IPS DF 6.9 (cell line): ENCODE results near the gene RIMS4.
A peak's percentile ranks its signal among the peaks of the same experiment; 100 is the strongest.

Source experiments
- DNase-seq: peaks from one replicate; pipeline ENCODE4 v3.0.0-alpha.2; 2013; ENCODE audit warnings: low read depth, low spot score
- H3K27ac ChIP-seq: one replicate; pipeline ENCODE4 v1.5.1; 2013; ENCODE audit warnings: low read length, control low read depth
- H3K27me3 ChIP-seq: 2 replicates; pipeline ENCODE4 v1.6.1; 2013; ENCODE audit warnings: mild to moderate bottlenecking, low read length; ENCODE audit not compliant: control insufficient read depth, insufficient read depth
- H3K36me3 ChIP-seq: 2 replicates; pipeline ENCODE4 v1.6.1; 2013; ENCODE audit warnings: low read length; ENCODE audit not compliant: control insufficient read depth, insufficient read depth
- H3K4me1 ChIP-seq: 2 replicates; pipeline ENCODE4 v1.6.1; 2013; ENCODE audit warnings: low read length; ENCODE audit not compliant: control insufficient read depth, insufficient read depth
- H3K4me3 ChIP-seq: 2 replicates; pipeline ENCODE4 v1.5.1; 2013; ENCODE audit warnings: mild to moderate bottlenecking, low read length
- H3K9me3 ChIP-seq: 2 replicates; pipeline ENCODE4 v1.6.1; 2013; ENCODE audit warnings: low read length, inconsistent platforms; ENCODE audit not compliant: control insufficient read depth, insufficient read depth
- WGBS: extraction: QIAGEN DNeasy Blood & Tissue Kit; methylation state at CpG from one replicate; pipeline ENCODE4 v1.1.7; 2013; ENCODE audit warnings: mixed read lengths, missing lambda C conversion rate; ENCODE audit not compliant: insufficient read length, insufficient coverage; 5-methylcytosine and 5-hydroxymethylcytosine counted together

RIMS4 gene

GRCh38 chr20:44796758-44797457, 13.4 kb downstream of the RIMS4 start:
- Histone ChIP-seq H3K27me3 (no peaks in the 10 kb centered on the region), H3K4me3 (no peak overlapping the region), H3K4me1 (peaks cover 8% of the 10 kb centered on the region), H3K36me3 (no peaks in the 10 kb centered on the region), H3K9me3 (no peaks in the 10 kb centered on the region), H3K27ac (no peak overlapping the region)
- no peak for DNase-seq
- no CpG with 5 or more reads among the region's 3 CpGs for WGBS

GRCh38 chr20:44796311-44796710, 14.0 kb downstream of the RIMS4 start:
- no peaks in the 10 kb centered on the region for H3K36me3 ChIP-seq
- H3K27me3 ChIP-seq = no peaks in the 10 kb centered on the region
- H3K4me1 ChIP-seq = peaks cover 8% of the 10 kb centered on the region
- no peak overlapping the region for H3K27ac ChIP-seq
- H3K4me3 ChIP-seq = no peak overlapping the region
- H3K9me3 ChIP-seq = no peaks in the 10 kb centered on the region
- DNase-seq = no peak

- Histone ChIP-seq H3K9me3 (no peaks in the 10 kb centered on the region), H3K4me3 (no peak overlapping the region), H3K27me3 (no peaks in the 10 kb centered on the region), H3K36me3 (no peaks in the 10 kb centered on the region), H3K4me1 (peaks cover 8% of the 10 kb centered on the region), H3K27ac (no peak overlapping the region)
- WGBS = no CpG with 5 or more reads among the region's 4 CpGs
- DNase-seq = no peak
Measured at GRCh38 chr20:44795836-44796235, 14.5 kb downstream of the RIMS4 start.

- Histone ChIP-seq H3K4me3 (no peak overlapping the region), H3K27me3 (no peaks in the 10 kb centered on the region), H3K4me1 (peaks cover 9% of the 10 kb centered on the region), H3K36me3 (no peaks in the 10 kb centered on the region), H3K27ac (no peak overlapping the region), H3K9me3 (no peaks in the 10 kb centered on the region)
- WGBS = no CpG with 5 or more reads among the region's 7 CpGs
- DNase-seq = no peak
Measured at GRCh38 chr20:44792796-44793195, 17.6 kb downstream of the RIMS4 start.

GRCh38 chr20:44790638-44791393, 19.5 kb downstream of the RIMS4 start:
- H3K27ac ChIP-seq = no peak overlapping the region
- no peaks in the 10 kb centered on the region for H3K9me3 ChIP-seq
- H3K27me3 ChIP-seq = no peaks in the 10 kb centered on the region
- H3K4me3 ChIP-seq = no peak overlapping the region; the same call in 1 of the 2 replicates
- DNase-seq = no peak
- no CpG with 5 or more reads among the region's 11 CpGs for whole genome bisulfite sequencing
- H3K36me3 ChIP-seq = no peaks in the 10 kb centered on the region
- H3K4me1 ChIP-seq = peaks cover 6% of the 10 kb centered on the region

GRCh38 chr20:44788706-44789456, 21.5 kb downstream of the RIMS4 start:
- Histone ChIP-seq H3K27ac (no peak overlapping the region), H3K4me1 (peaks cover 16% of the 10 kb centered on the region), H3K4me3 (no peak overlapping the region), H3K36me3 (no peaks in the 10 kb centered on the region), H3K27me3 (no peaks in the 10 kb centered on the region), H3K9me3 (no peaks in the 10 kb centered on the region)
- no peak for DNase-seq
- no CpG with 5 or more reads among the region's 10 CpGs for WGBS

- Histone ChIP-seq H3K27ac (no peak overlapping the region), H3K4me1 (peaks cover 16% of the 10 kb centered on the region), H3K4me3 (no peak overlapping the region), H3K27me3 (no peaks in the 10 kb centered on the region), H3K36me3 (no peaks in the 10 kb centered on the region), H3K9me3 (no peaks in the 10 kb centered on the region)
- no peak for DNase-seq
- no CpG with 5 or more reads among the region's 7 CpGs for WGBS
Measured at GRCh38 chr20:44787299-44787698, 23.0 kb downstream of the RIMS4 start.

GRCh38 chr20:44785768-44786167, 24.6 kb downstream of the RIMS4 start:
- Histone ChIP-seq H3K27ac (no peak overlapping the region), H3K36me3 (no peaks in the 10 kb centered on the region), H3K27me3 (no peaks in the 10 kb centered on the region), H3K4me3 (no peak overlapping the region), H3K9me3 (no peaks in the 10 kb centered on the region), H3K4me1 (peaks cover 16% of the 10 kb centered on the region)
- no CpG with 5 or more reads among the region's 1 CpG for WGBS
- peak; percentile 72 for DNase-seq

GRCh38 chr20:44784688-44785087, 25.7 kb downstream of the RIMS4 start:
- Histone ChIP-seq H3K4me3 (no peak overlapping the region), H3K9me3 (no peaks in the 10 kb centered on the region), H3K36me3 (no peaks in the 10 kb centered on the region), H3K4me1 (peaks cover 15% of the 10 kb centered on the region), H3K27me3 (no peaks in the 10 kb centered on the region), H3K27ac (no peak overlapping the region)
- no peak for DNase-seq
- WGBS = no CpG with 5 or more reads among the region's 1 CpG

- no peak overlapping the region for H3K4me3 ChIP-seq
- H3K9me3 ChIP-seq = no peaks in the 10 kb centered on the region
- H3K36me3 ChIP-seq = no peaks in the 10 kb centered on the region
- no CpG with 5 or more reads among the region's 3 CpGs for WGBS
- DNase-seq = no peak
- H3K4me1 ChIP-seq = peaks cover 15% of the 10 kb centered on the region
- no peaks in the 10 kb centered on the region for H3K27me3 ChIP-seq
- H3K27ac ChIP-seq = no peak overlapping the region
Measured at GRCh38 chr20:44781791-44782190, 28.6 kb downstream of the RIMS4 start.
